Neural crest cell (in vitro differentiated cells): ENCODE measurements around the gene MAP6. TPM values are rescaled to one million over a fixed set of nuclear protein-coding genes. Genes with fewer than 3 reads are reported as not detected.
A peak's percentile ranks its signal among the peaks of the same experiment; 100 is the strongest.

Source experiments
- DNase-seq: peaks from one replicate; pipeline ENCODE4 v3.0.0; 2021; ENCODE audit warnings: low read depth, mixed read lengths, low spot score
- H3K27ac Mint-ChIP-seq: one replicate; pipeline ENCODE4 v1.8.0; 2021; ENCODE audit warnings: mild to moderate bottlenecking, mixed read lengths; ENCODE audit not compliant: unreplicated experiment
- H3K27me3 Mint-ChIP-seq: 2 replicates; pipeline ENCODE4 v1.8.0; 2021; ENCODE audit warnings: low read depth, mild to moderate bottlenecking, mixed read lengths
- H3K36me3 Mint-ChIP-seq: 2 replicates; pipeline ENCODE4 v1.8.0; 2021; ENCODE audit warnings: low read depth, mild to moderate bottlenecking, mixed read lengths
- H3K4me1 Mint-ChIP-seq: 2 replicates; pipeline ENCODE4 v1.8.0; 2021; ENCODE audit warnings: mixed read lengths
- H3K4me3 Mint-ChIP-seq: one replicate; pipeline ENCODE4 v1.8.0; 2021; ENCODE audit warnings: mild to moderate bottlenecking, mixed read lengths
- H3K9me3 Mint-ChIP-seq: 2 replicates; pipeline ENCODE4 v1.8.0; 2021; ENCODE audit warnings: mixed read lengths
- CTCF ChIP-seq: fragments of 200-600 bp; sonication (generic); conservative IDR thresholded peaks from 2 replicates; pipeline ENCODE4 v1.5.0; 2021; ENCODE audit warnings: antibody characterized with exemption, mild to moderate bottlenecking
- total RNA-seq: library from RNA; stranded (reverse); gene quantifications from 2 replicates; pipeline ENCODE4 v1.2.1, GENCODE V29; 2021

The MAP6 gene
- total RNA-seq, 1 donor from 2014 or later = 57.7 TPM

- peak; percentile 64 for TF ChIP-seq CTCF
- Mint-ChIP-seq H3K27me3 (peaks cover 3% of the 10 kb centered on the region), H3K4me1 (peaks cover 23% of the 10 kb centered on the region), H3K9me3 (no peaks in the 10 kb centered on the region), H3K27ac (no peak overlapping the region), H3K4me3 (peak overlapping the region; percentile 47), H3K36me3 (peaks cover 5% of the 10 kb centered on the region)
- DNase-seq = peak; percentile 52
These were observed 91.6 kb downstream of the MAP6 start for GRCh38 chr11:75577207-75577606.

- peaks cover 23% of the 10 kb centered on the region for H3K4me1 Mint-ChIP-seq
- no peaks in the 10 kb centered on the region for H3K9me3 Mint-ChIP-seq
- no peak overlapping the region for H3K27ac Mint-ChIP-seq
- no peak overlapping the region for H3K4me3 Mint-ChIP-seq
- TF ChIP-seq CTCF = no peak
- H3K27me3 Mint-ChIP-seq = peaks cover 3% of the 10 kb centered on the region
- H3K36me3 Mint-ChIP-seq = peaks cover 5% of the 10 kb centered on the region
- no peak for DNase-seq
These were observed 92.3 kb downstream of the MAP6 start for GRCh38 chr11:75576499-75576918.

- Mint-ChIP-seq H3K9me3 (no peaks in the 10 kb centered on the region), H3K27me3 (peaks cover 3% of the 10 kb centered on the region), H3K4me3 (no peak overlapping the region), H3K4me1 (peaks cover 23% of the 10 kb centered on the region), H3K36me3 (peaks cover 5% of the 10 kb centered on the region), H3K27ac (no peak overlapping the region)
- DNase-seq = no peak
- no peak for TF ChIP-seq CTCF
These were observed 92.8 kb downstream of the MAP6 start for GRCh38 chr11:75576017-75576416.

- no peak overlapping the region for H3K27ac Mint-ChIP-seq
- no peak for DNase-seq
These were observed 93.9 kb downstream of the MAP6 start for GRCh38 chr11:75574698-75575602.

GRCh38 chr11:75572744-75573143 lies 96.1 kb downstream of the MAP6 start:
- DNase-seq = no peak
- H3K27ac Mint-ChIP-seq = no peak overlapping the region
- H3K27me3 Mint-ChIP-seq = peaks cover 3% of the 10 kb centered on the region
- TF ChIP-seq CTCF = no peak
- peaks cover 20% of the 10 kb centered on the region for H3K4me1 Mint-ChIP-seq
- peaks cover 7% of the 10 kb centered on the region for H3K36me3 Mint-ChIP-seq
- H3K4me3 Mint-ChIP-seq = peak overlapping the region; percentile 29
- H3K9me3 Mint-ChIP-seq = no peaks in the 10 kb centered on the region

More at GRCh38 chr11:75574698-75575602, 93.9 kb downstream of the MAP6 start:
- Mint-ChIP-seq H3K4me1 (peaks cover 23% of the 10 kb centered on the region), H3K4me3 (peak overlapping the region; percentile 34), H3K36me3 (peaks cover 5% of the 10 kb centered on the region), H3K27me3 (peaks cover 3% of the 10 kb centered on the region), H3K9me3 (no peaks in the 10 kb centered on the region)
- no peak for TF ChIP-seq CTCF
